ENCODE data around the gene TLR3. TPM values are rescaled to one million over a fixed set of nuclear protein-coding genes. Genes with fewer than 3 reads are reported as not detected.

TLR3 gene
- total and polyA plus RNA-seq, 12 donors = 0.66 to 19.7 (median 3.6) TPM

DNA sequence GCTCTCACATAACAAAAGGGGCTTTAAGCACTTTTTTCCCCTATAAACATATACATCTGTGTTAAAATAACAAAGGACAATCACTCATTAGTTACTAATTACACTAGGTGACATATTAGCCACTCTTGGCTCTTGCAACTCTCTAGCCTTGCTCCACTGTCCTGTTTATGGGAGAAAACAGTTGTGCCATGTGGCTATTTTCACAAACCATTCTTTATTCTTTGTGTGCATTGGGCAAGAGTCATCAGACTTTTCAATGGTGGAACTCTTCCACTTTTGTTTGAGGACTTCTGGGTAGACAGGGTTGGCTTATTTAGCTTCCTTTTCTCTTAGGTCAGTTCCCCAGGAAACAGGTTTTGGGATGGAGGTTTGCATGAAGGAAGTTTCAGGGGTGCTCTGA, 19.6 kb downstream of the TLR3 start:
- intact Hi-C loops (cut with DNase I) = no loop called here
- DNase-seq (no peak), ATAC-seq (peak in 1 of 8 donors; percentile 16)
- peaks cover 0 to 16% (median 0%) of the 10 kb centered on the region in 9 donors for H3K36me3 ChIP-seq
- H3K4me3 ChIP-seq = no peak overlapping the region
- peaks cover 0 to 10% (median 0%) of the 10 kb centered on the region in 11 donors for H3K9me3 ChIP-seq
- no peak overlapping the region for H3K27ac ChIP-seq
- H3K4me1 ChIP-seq = no peaks in the 10 kb centered on the region
- no peaks in the 10 kb centered on the region for H3K27me3 ChIP-seq
- TF ChIP-seq, protein P1, sequence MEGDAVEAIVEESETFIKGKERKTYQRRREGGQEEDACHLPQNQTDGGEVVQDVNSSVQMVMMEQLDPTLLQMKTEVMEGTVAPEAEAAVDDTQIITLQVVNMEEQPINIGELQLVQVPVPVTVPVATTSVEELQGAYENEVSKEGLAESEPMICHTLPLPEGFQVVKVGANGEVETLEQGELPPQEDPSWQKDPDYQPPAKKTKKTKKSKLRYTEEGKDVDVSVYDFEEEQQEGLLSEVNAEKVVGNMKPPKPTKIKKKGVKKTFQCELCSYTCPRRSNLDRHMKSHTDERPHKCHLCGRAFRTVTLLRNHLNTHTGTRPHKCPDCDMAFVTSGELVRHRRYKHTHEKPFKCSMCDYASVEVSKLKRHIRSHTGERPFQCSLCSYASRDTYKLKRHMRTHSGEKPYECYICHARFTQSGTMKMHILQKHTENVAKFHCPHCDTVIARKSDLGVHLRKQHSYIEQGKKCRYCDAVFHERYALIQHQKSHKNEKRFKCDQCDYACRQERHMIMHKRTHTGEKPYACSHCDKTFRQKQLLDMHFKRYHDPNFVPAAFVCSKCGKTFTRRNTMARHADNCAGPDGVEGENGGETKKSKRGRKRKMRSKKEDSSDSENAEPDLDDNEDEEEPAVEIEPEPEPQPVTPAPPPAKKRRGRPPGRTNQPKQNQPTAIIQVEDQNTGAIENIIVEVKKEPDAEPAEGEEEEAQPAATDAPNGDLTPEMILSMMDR (IDR thresholded peaks at IDR 0.05) = no peak

DNA sequence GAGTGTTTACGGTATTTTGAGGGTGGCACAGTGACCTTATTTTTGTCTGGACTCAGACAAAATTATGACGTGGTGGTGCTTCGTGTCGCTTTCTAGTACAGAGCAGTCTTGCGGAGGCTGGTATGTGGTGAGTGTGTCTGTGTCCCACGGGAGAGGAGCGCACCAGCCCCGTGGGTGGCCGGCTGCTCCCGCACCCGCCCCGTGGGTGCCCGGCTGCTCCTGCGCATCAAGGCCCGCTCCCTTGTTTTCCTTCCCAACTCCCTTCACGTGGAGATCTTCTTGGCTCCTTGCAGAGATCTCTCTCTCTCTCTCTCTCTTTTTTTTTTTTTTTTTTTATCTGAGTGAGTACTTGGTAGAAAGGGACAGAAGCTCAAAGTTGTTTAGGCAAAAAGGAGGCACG, 23.3 kb downstream of the TLR3 start:
- no peaks in the 10 kb centered on the region for H3K27me3 ChIP-seq
- H3K36me3 ChIP-seq = no peaks in the 10 kb centered on the region
- no peak overlapping the region for H3K4me3 ChIP-seq
- DNase-seq (no peak), ATAC-seq (no peak)
- no peaks in the 10 kb centered on the region for H3K4me1 ChIP-seq
- H3K9me3 ChIP-seq = peaks cover 0 to 10% (median 0%) of the 10 kb centered on the region in 11 donors
- no peak overlapping the region for H3K27ac ChIP-seq
- TF ChIP-seq, protein P1 (IDR thresholded peaks at IDR 0.05) = no peak
- 92 to 93% methylated on average over 17 of the region's 17 CpGs for WGBS, 2 donors
- intact Hi-C loops (cut with DNase I) = no loop called here

DNA sequence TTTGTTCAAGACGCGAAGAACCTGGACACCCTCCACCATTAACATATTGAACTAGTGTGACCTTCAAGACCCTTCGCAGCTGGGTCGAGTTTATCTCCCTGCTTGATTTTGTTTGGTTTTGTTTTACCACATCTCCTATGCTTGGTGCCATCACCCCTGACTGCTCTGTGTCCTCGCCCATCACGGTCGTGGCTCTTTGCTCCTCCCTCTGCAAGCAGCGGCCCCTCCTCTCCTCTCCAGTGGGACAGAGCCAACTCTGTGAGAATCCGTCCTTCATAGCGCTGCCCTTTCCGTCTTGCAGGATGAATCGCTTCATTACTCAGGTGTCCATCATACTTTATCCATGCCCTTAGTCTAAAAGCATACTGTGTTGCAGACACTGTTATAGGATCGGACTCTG, 26.4 kb downstream of the TLR3 start:
- Histone ChIP-seq H3K36me3 (no peaks in the 10 kb centered on the region), H3K4me3 (no peak overlapping the region), H3K4me1 (no peaks in the 10 kb centered on the region), H3K27ac (no peak overlapping the region), H3K9me3 (peaks cover 0 to 5% (median 0%) of the 10 kb centered on the region in 11 donors), H3K27me3 (no peaks in the 10 kb centered on the region)
- ATAC-seq (no peak), DNase-seq (no peak)
- TF ChIP-seq, protein P1 (IDR thresholded peaks at IDR 0.05) = no peak
- intact Hi-C loops (cut with DNase I) = no loop called here
- WGBS, 2 donors = 65 to 82% methylated on average over 13 of the region's 13 CpGs

DNA sequence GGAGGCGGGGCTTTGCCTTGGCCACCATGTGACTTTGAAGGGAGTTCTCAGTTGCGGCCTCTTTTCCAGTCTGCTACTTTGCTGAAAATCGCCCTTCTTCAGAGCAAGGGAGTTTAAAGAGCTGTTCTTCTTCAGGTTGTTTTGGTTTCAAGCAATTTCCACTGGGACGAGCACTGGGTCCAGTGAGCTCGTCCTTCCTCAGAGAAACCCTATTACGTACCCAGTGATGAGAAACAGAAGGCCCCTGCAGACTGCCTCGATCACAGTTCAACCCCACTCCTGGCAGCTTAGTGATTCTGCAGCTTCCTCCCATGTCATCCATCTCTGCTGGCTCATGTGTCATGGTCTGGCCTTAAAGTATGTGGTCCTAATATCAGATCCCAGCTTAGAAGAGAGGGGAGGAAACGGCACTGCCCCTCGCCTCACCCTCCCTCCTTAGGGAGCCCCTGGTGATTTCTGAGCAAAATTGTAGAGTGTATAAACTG, 27.8 kb downstream of the TLR3 start:
- TF ChIP-seq, protein P1 (IDR thresholded peaks at IDR 0.05) = no peak
- intact Hi-C loops (cut with DNase I) = no loop called here

More for the DNA sequence above, 27.8 kb downstream of the TLR3 start:
- peak in 1 of 8 donors; percentile 20 for ATAC-seq
- no peaks in the 10 kb centered on the region for H3K4me1 ChIP-seq
- H3K9me3 ChIP-seq = no peaks in the 10 kb centered on the region
- H3K27ac ChIP-seq = no peak overlapping the region
- H3K4me3 ChIP-seq = no peak overlapping the region
- 73 to 82% methylated on average over 9 of the region's 9 CpGs for WGBS, 2 donors
- no peaks in the 10 kb centered on the region for H3K27me3 ChIP-seq
- H3K36me3 ChIP-seq = no peaks in the 10 kb centered on the region
- no peak for DNase-seq

Data from heart right ventricle (tissue), 16 donors.